GM12878 (cell line): ENCODE data around the gene GHITM. TPM values are rescaled to one million over a fixed set of nuclear protein-coding genes. Genes with fewer than 3 reads are reported as not detected.

ENCODE experiments used
- ATAC-seq: fragments of 200-7000 bp; cut with Tn5 transposase; 3 replicates; pipeline ENCODE4 v1.9.1; 2020; ENCODE audit warnings: mild to moderate bottlenecking, moderate library complexity
- BruUV-seq: library from RNA; stranded (reverse); fragments of 400-500 nt; replicated peaks from 2 replicates; lab custom pipeline; 2021; lab: Mats Ljungman, UMichigan
- CTCF ChIA-PET: fragments of 300-600 bp; sonication (Branson Sonifier 250); formaldehyde crosslinking; extraction: SDS; loops from one replicate; lab custom pipeline; 2021; ENCODE audit warnings: inconsistent platforms; lab: Yijun Ruan, JAX
- POLR2A ChIA-PET: fragments of 350-600 bp; formaldehyde crosslinking; extraction: SDS; loops from one replicate; lab custom pipeline; 2021; ENCODE audit warnings: inconsistent platforms; lab: Charles Lee
- RAD21 ChIA-PET: fragments of 300-600 bp; sonication (Branson Sonifier 250); formaldehyde crosslinking; loops from one replicate; lab custom pipeline; 2023; ENCODE audit warnings: antibody characterized with exemption; ENCODE audit not compliant: unreplicated experiment; lab: Charles Lee
- SMC1A ChIA-PET: fragments of 300-600 bp; sonication (Branson Sonifier 250); formaldehyde crosslinking; loops from one replicate; lab custom pipeline; 2023; ENCODE audit not compliant: unreplicated experiment, uncharacterized antibody; lab: Charles Lee
- DNase-seq: peaks from one replicate; pipeline ENCODE4 v3.0.0-alpha.2; 2011; ENCODE audit warnings: low read depth, low spot score
- FAIRE-seq: peaks from 3 replicates; lab custom pipeline; 2011; peaks lifted over from hg19 to GRCh38; lab: Jason Lieb, UNC
- H2AFZ ChIP-seq: 2 replicates; pipeline ENCODE4 v1.6.0; 2011; ENCODE audit warnings: low read depth, low read length, control low read depth; ENCODE audit not compliant: control insufficient read depth
- H3K27ac ChIP-seq: 2 replicates; pipeline ENCODE4 v1.5.1; 2011; ENCODE audit warnings: control low read depth; ENCODE audit not compliant: control insufficient read depth, insufficient read depth
- H3K27me3 ChIP-seq, 2 experiments: replicated peaks in 1 of 2; 2 replicates each; pipeline versions ENCODE4 v1.6.0 to v1.6.1; 2011; ENCODE audit warnings: low read length in 1 of 2; ENCODE audit not compliant: control insufficient read depth in 2 of 2, insufficient read depth in 2 of 2
- H3K36me3 ChIP-seq, 2 experiments: 2 replicates each; pipeline ENCODE4 v1.5.1; 2011; ENCODE audit warnings: low read length in 1 of 2; ENCODE audit not compliant: control insufficient read depth in 2 of 2, insufficient read depth in 2 of 2
- H3K4me1 ChIP-seq: 2 replicates; pipeline ENCODE4 v1.6.1; 2011; ENCODE audit warnings: mild to moderate bottlenecking, low read length, moderate library complexity, mixed read lengths; ENCODE audit not compliant: control insufficient read depth, insufficient read depth
- H3K4me2 ChIP-seq: 2 replicates; pipeline ENCODE4 v1.6.0; 2011; ENCODE audit warnings: control low read depth; ENCODE audit not compliant: control insufficient read depth, insufficient read depth
- H3K4me3 ChIP-seq: fragments of 200-600 bp; sonication (generic); 2 replicates; pipeline ENCODE4 v1.5.1; 2016
- H3K79me2 ChIP-seq: 2 replicates; pipeline ENCODE4 v1.6.0; 2011; ENCODE audit warnings: low read length; ENCODE audit not compliant: control insufficient read depth, insufficient read depth
- H3K9ac ChIP-seq: 2 replicates; pipeline ENCODE4 v1.8.0; 2011; ENCODE audit warnings: low read length, control low read depth, mixed read lengths; ENCODE audit not compliant: control insufficient read depth, insufficient read depth
- H3K9me3 ChIP-seq: replicated peaks from 3 replicates; pipeline ENCODE4 v1.5.1; 2011; ENCODE audit warnings: mild to moderate bottlenecking, low read length; ENCODE audit not compliant: control insufficient read depth, insufficient read depth
- H4K20me1 ChIP-seq: 2 replicates; pipeline ENCODE4 v1.6.0; 2011; ENCODE audit not compliant: control insufficient read depth, insufficient read depth
- BHLHE40 ChIP-seq, 2 experiments: fragments of 450-650 bp in 1 of 2; IDR thresholded peaks; 2 replicates each; pipeline ENCODE4 v1.6.1; 2011 to 2017; ENCODE audit warnings: low read depth in 2 of 2, borderline replicate concordance in 1 of 2, improper control_type of control experiment in 1 of 2, low read length in 1 of 2, mild to moderate bottlenecking in 1 of 2
- CREB1 ChIP-seq: IDR thresholded peaks from 2 replicates; pipeline ENCODE4 v1.6.1; 2012; ENCODE audit warnings: low read depth, mild to moderate bottlenecking, inconsistent platforms
- ETV6 ChIP-seq, 2 experiments: fragments of 450-650 bp in 1 of 2; IDR thresholded peaks in 1 of 2; conservative IDR thresholded peaks in 1 of 2; 2 replicates each; pipeline ENCODE4 v1.6.1; 2014; ENCODE audit warnings: antibody characterized with exemption in 1 of 2, borderline replicate concordance in 1 of 2, low read depth in 1 of 2, mild to moderate bottlenecking in 1 of 2, moderate library complexity in 1 of 2
- MTA2 ChIP-seq: fragments of 450-650 bp; IDR thresholded peaks from 2 replicates; pipeline ENCODE4 v1.6.1; 2016; ENCODE audit warnings: low read depth, mild to moderate bottlenecking, moderate library complexity
- RCOR1 ChIP-seq: conservative IDR thresholded peaks from 2 replicates; pipeline ENCODE4 v1.6.1; 2012; ENCODE audit warnings: low read depth, low read length, improper control_type of control experiment
- SMAD5 ChIP-seq: IDR thresholded peaks from 2 replicates; pipeline ENCODE4 v1.6.1; 2016; ENCODE audit warnings: antibody characterized with exemption, low read depth
- TCF3 ChIP-seq: IDR thresholded peaks from 2 replicates; pipeline ENCODE4 v1.6.1; 2012; ENCODE audit warnings: low read depth, mild to moderate bottlenecking, low read length, borderline replicate concordance; ENCODE audit not compliant: insufficient read depth
- ZNF622 ChIP-seq: fragments of 450-650 bp; IDR thresholded peaks from 2 replicates; pipeline ENCODE4 v1.6.1; 2017; ENCODE audit warnings: mild to moderate bottlenecking, inconsistent platforms
- WGBS: methylation state at CpG from one replicate; pipeline ENCODE4 v1.1.6; 2016; ENCODE audit warnings: low lambda C conversion rate; ENCODE audit not compliant: insufficient replicate concordance, insufficient coverage; ENCODE audit errors: missing lambda C conversion rate; 5-methylcytosine and 5-hydroxymethylcytosine counted together
- in situ Hi-C: fragments of 300-500 bp; cut with MboI; formaldehyde crosslinking; loops from 9 replicates; pipeline ENCODE4 v1.14.3; 2018; ENCODE audit warnings: mixed read lengths
- intact Hi-C: fragments of 100-400 bp; cut with micrococcal nuclease; formaldehyde crosslinking; loops from one replicate; pipeline ENCODE4 v1.14.2; 2022; ENCODE audit not compliant: unreplicated experiment
- polyA plus RNA-seq, 11 experiments: library from polyadenylated mRNA; depleted of rRNA in 4 of 11; unstranded in 6 of 11; stranded (reverse) in 5 of 11; fragments of >200 nt; fragmentation: Nextera tagmentation in 4 of 11; fragmentation: Illumina TruSeq in 1 of 11; extraction: Ambion mirVana in 4 of 11; extraction: Trizol in 1 of 11; gene quantifications; 1 replicate in 1 of 11; 2 replicates in 10 of 11; pipeline versions ENCODE4 v1.2.1 to v1.2.3, GENCODE V29; 2011 to 2016; ENCODE audit warnings: inconsistent platforms in 2 of 11, missing spikeins in 2 of 11, low read depth in 1 of 11
- total RNA-seq, 4 experiments: library from RNA; depleted of rRNA in 3 of 4; stranded (reverse); fragments of >200 nt in 3 of 4; fragmentation: Illumina TruSeq in 1 of 4; extraction: Trizol in 1 of 4; gene quantifications; 2 replicates each; pipeline versions ENCODE4 v1.2.1 to v1.2.3, GENCODE V29; 2013 to 2021
- TF ChIP-seq, protein P1 (sequence below): IDR thresholded peaks from 2 replicates; pipeline ENCODE4 v1.6.1; 2011; ENCODE audit warnings: low read depth, mild to moderate bottlenecking, low read length, moderate library complexity, borderline replicate concordance; ENCODE audit errors: extremely low read depth

The GHITM gene
- total and polyA plus RNA-seq, 10 of the 15 experiments (the other 5 are each of a cell fraction or from before 2014, with no cell fraction given), result 120 to 501 (median 209) TPM

DNA sequence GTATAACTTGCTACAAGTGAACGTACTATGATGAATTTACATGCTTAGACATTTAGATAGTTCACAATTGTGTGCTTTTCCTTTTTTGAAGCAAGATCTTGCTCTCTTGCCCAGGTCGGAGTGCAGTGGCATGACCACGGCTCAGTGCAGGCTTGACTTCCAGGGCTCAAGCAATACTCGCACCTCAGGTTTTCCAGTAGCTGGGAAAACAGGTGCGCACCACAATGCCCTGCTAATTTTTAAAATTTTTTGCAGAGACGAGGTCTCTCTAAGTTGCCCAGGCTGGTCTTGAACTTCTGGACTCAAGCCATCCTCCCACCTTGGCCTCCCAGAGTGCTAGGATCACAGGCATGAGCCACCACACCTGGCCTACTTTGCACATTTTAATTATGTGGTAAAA, 36.1 kb downstream of the GHITM start (continued):
- TF ChIP-seq ZNF622, result no peak
- TF ChIP-seq, all 136 proteins: peak for 0

DNA sequence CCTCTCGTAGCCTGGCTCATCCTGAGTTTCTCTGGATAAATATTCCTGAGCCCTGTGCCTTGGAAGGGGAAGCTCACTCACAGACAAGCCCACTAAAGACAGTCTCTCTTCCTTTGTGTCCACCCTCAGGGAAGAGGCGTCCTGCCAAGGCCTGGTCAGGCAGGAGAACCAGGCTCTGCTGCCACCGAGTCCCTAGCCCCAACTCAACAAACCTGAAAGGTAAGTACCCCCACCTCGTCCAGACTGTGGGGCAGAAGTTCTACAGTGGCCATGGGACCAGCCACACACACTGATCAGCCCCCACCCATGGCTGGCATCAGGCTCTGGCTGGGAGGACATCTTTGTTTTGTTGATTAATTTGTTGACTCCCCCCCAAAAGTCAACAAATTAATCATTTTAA, 37.0 kb downstream of the GHITM start:
- no TSS peak for BruUV-seq
- Histone ChIP-seq H4K20me1 (no peaks in the 10 kb centered on the region), H3K4me2 (no peak overlapping the region), H2AFZ (no peak overlapping the region), H3K36me3 (no peaks in the 10 kb centered on the region), H3K27me3 (no peaks in the 10 kb centered on the region), H3K79me2 (peaks cover 4% of the 10 kb centered on the region), H3K9me3 (no peaks in the 10 kb centered on the region), H3K4me3 (no peak overlapping the region), H3K4me1 (peaks cover 48% of the 10 kb centered on the region), H3K27ac (no peak overlapping the region), H3K9ac (no peak overlapping the region)
- FAIRE-seq, result no peak
- POLR2A ChIA-PET, result interaction anchor here (2.4 kb wide), 1 partner anchor 9 kb away, joined by 10 read pairs; no protein-coding TSS in a partner anchor
- no peak for DNase-seq
- no peak for ATAC-seq
- SMC1A ChIA-PET, result interaction anchor here (1.6 to 2.4 kb wide), 3 partner anchors 7 to 28 kb away, joined by 6 to 11 read pairs (median 10); no protein-coding TSS in a partner anchor
- CTCF ChIA-PET, result interaction anchor here (6.4 kb wide), 1 partner anchor 28 kb away, joined by 35 read pairs; no protein-coding TSS in a partner anchor
- in situ Hi-C loops (no loop called here), intact Hi-C loops (loop anchor here (10.0 kb wide), 1 partner anchor 1252 kb away; no protein-coding TSS in a partner anchor)
- 74% methylated on average over 4 of the region's 4 CpGs for WGBS
- RAD21 ChIA-PET, result no interaction called here
- TF ChIP-seq MTA2 (no peak), RCOR1 (no peak), CREB1 (no peak), ETV6 (conservative IDR thresholded peaks at IDR 0.05 in 1 of 2, IDR thresholded peaks at IDR 0.05 in 1 of 2; ENCODE audit: borderline replicate concordance in 1 of 2, low read depth in 1 of 2) (no peak), BHLHE40 (IDR thresholded peaks at IDR 0.05; ENCODE audit: borderline replicate concordance in 1 of 2, low read depth in 2 of 2, low read length in 1 of 2) (no peak), TCF3 (no peak), SMAD5 (no peak)
- TF ChIP-seq, protein P1, sequence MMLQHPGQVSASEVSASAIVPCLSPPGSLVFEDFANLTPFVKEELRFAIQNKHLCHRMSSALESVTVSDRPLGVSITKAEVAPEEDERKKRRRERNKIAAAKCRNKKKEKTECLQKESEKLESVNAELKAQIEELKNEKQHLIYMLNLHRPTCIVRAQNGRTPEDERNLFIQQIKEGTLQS, result no peak
- TF ChIP-seq, all 136 proteins: peak for 0
